Lower leg skin (tissue), 3 donors: ENCODE measurements around the gene PDYN.

Source experiments
- POLR2A ChIP-seq, 2 donors: fragments of 450-650 bp; IDR thresholded peaks; one replicate each; pipeline ENCODE4 v1.6.1; 2016 to 2017; ENCODE audit warnings: antibody characterized with exemption in 2 of 2, mild to moderate bottlenecking in 1 of 2, moderate library complexity in 1 of 2
- TF ChIP-seq, protein P1 (sequence below), 3 donors: fragments of 450-650 bp; IDR thresholded peaks; one replicate each; pipeline ENCODE4 v1.5.1; 2016; ENCODE audit warnings: antibody characterized with exemption in 3 of 3, mild to moderate bottlenecking in 3 of 3, moderate library complexity in 2 of 3

GRCh38 chr20:1940581-1940980 lies 53.3 kb downstream of the PDYN start:
- TF ChIP-seq POLR2A (IDR thresholded peaks at IDR 0.05): no peak
- TF ChIP-seq, protein P1, sequence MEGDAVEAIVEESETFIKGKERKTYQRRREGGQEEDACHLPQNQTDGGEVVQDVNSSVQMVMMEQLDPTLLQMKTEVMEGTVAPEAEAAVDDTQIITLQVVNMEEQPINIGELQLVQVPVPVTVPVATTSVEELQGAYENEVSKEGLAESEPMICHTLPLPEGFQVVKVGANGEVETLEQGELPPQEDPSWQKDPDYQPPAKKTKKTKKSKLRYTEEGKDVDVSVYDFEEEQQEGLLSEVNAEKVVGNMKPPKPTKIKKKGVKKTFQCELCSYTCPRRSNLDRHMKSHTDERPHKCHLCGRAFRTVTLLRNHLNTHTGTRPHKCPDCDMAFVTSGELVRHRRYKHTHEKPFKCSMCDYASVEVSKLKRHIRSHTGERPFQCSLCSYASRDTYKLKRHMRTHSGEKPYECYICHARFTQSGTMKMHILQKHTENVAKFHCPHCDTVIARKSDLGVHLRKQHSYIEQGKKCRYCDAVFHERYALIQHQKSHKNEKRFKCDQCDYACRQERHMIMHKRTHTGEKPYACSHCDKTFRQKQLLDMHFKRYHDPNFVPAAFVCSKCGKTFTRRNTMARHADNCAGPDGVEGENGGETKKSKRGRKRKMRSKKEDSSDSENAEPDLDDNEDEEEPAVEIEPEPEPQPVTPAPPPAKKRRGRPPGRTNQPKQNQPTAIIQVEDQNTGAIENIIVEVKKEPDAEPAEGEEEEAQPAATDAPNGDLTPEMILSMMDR (IDR thresholded peaks at IDR 0.05): no peak
